ENCODE measurements around the gene ZNF324. TPM values are rescaled to one million over a fixed set of nuclear protein-coding genes. Genes with fewer than 3 reads are reported as not detected.

Gene ZNF324
- total and polyA plus RNA-seq, 11 donors, result 2.5 to 10.1 (median 5.3) TPM

DNA sequence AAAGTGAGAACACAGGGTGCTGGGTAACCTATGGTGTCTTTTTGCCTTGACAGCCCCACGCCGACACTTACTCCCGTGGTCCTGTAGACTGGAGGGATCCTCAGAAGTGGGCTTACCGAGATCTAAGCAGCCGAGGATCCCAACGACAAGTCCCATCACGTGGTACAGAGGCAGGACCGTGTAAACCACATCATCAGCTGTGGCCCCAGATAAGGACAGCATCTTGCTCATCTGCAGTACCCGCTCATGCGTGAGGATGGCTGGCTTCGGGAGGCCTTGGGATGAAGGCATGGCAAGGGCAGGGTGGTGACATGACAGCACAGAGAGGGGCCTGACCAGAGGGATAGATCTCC, 42.8 kb downstream of the ZNF324 start:
- H3K36me3 ChIP-seq, result peaks cover 0 to 8% (median 0%) of the 10 kb centered on the region in 9 donors
- no peak overlapping the region for H3K27ac ChIP-seq
- no peak for TF ChIP-seq POLR2A (IDR thresholded peaks at IDR 0.05)
- TF ChIP-seq, protein P1, sequence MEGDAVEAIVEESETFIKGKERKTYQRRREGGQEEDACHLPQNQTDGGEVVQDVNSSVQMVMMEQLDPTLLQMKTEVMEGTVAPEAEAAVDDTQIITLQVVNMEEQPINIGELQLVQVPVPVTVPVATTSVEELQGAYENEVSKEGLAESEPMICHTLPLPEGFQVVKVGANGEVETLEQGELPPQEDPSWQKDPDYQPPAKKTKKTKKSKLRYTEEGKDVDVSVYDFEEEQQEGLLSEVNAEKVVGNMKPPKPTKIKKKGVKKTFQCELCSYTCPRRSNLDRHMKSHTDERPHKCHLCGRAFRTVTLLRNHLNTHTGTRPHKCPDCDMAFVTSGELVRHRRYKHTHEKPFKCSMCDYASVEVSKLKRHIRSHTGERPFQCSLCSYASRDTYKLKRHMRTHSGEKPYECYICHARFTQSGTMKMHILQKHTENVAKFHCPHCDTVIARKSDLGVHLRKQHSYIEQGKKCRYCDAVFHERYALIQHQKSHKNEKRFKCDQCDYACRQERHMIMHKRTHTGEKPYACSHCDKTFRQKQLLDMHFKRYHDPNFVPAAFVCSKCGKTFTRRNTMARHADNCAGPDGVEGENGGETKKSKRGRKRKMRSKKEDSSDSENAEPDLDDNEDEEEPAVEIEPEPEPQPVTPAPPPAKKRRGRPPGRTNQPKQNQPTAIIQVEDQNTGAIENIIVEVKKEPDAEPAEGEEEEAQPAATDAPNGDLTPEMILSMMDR (IDR thresholded peaks at IDR 0.05), result no peak
- ATAC-seq, result no peak
- 82 to 93% (median 87%) methylated on average over 11 of the region's 11 CpGs for WGBS, 4 donors
- no peak overlapping the region for H3K4me3 ChIP-seq
- H3K9me3 ChIP-seq, result no peaks in the 10 kb centered on the region
- intact Hi-C loops (cut with DNase I), result loop anchor here in 1 of 10 donors (5.0 kb wide), 1 partner anchor 292 kb away; no protein-coding TSS in a partner anchor
- no peak for DNase-seq
- no peaks in the 10 kb centered on the region for H3K27me3 ChIP-seq
- H3K4me1 ChIP-seq, result peaks cover 0 to 14% (median 7%) of the 10 kb centered on the region in 12 donors

DNA sequence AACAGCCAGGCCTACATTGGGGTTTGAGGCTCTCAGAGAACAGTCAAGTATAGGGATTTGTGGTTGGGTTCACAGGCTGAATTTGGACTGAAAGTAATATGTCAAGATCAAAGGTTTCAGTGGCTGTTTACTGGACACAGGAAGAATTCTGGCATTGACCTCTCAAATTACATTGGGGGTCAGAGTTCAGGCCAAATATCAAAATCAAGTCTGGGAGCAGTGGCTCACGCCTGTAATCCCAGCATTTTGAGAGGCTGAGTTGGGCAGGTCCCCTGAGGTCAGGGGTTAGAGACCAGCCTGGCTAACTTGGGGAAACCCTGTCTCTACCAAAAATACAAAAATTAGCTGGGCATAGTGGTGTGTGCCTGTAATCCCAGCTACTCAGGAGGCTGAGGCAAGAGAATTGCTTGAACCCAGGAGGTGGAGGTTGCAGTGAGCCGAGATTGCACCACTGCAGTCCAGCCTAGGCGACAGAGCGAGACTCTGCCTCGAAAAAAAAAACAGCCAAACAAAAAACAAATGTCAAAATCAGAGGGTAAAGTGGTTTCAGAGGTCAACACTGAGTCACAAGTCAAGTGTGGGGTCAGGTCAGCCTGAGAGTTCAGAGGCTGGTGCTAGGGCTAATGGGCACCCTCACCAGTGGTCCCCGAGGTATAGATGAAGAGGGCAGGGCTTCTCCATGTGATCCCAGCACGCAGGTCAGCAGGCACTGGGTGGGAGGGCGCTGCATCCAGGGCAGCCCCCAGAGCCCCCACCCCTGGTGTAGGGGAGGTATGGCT, 43.4 kb downstream of the ZNF324 start:
- H3K27ac ChIP-seq, result no peak overlapping the region
- H3K4me1 ChIP-seq, result peaks cover 0 to 20% (median 9%) of the 10 kb centered on the region in 12 donors
- WGBS, 4 donors, result 86 to 87% (median 86%) methylated on average over 8 of the region's 8 CpGs
- H3K9me3 ChIP-seq, result no peaks in the 10 kb centered on the region
- H3K36me3 ChIP-seq, result peaks cover 0 to 10% (median 0%) of the 10 kb centered on the region in 9 donors
- H3K27me3 ChIP-seq, result no peaks in the 10 kb centered on the region
- intact Hi-C loops (cut with DNase I), result loop anchor here in 1 of 10 donors (5.0 kb wide), 1 partner anchor 293 kb away; no protein-coding TSS in a partner anchor
- TF ChIP-seq POLR2A (IDR thresholded peaks at IDR 0.05), result no peak
- TF ChIP-seq, protein P1 (IDR thresholded peaks at IDR 0.05), result no peak
- ATAC-seq (no peak), DNase-seq (no peak)
- H3K4me3 ChIP-seq, result no peak overlapping the region

GRCh38 chr19:58511353-58512208, 44.7 kb downstream of the ZNF324 start, which contains the start of gene SLC27A5:
SLC27A5 (minus strand) TSS chr19:58511992; CDS start chr19:58511955, 37 bp downstream.
- H3K27me3 ChIP-seq, result no peaks in the 10 kb centered on the region
- H3K9me3 ChIP-seq, result no peaks in the 10 kb centered on the region
- 88 to 92% (median 90%) methylated on average over 4 to 25 of the region's 25 CpGs for WGBS, 4 donors
- no peak within 1 kb of the TSS for H3K27ac ChIP-seq
- no peak for TF ChIP-seq POLR2A (IDR thresholded peaks at IDR 0.05)
- TF ChIP-seq, protein P1 (IDR thresholded peaks at IDR 0.05), result no peak
- intact Hi-C loops (cut with DNase I), result loop anchor here in 1 of 10 donors (5.0 kb wide), 1 partner anchor 294 kb away; no protein-coding TSS in a partner anchor
- DNase-seq, result no peak
- ATAC-seq, result no peak
- peaks cover 0 to 32% (median 17%) of the 10 kb centered on the region in 12 donors for H3K4me1 ChIP-seq
- no peak within 1 kb of the TSS for H3K4me3 ChIP-seq
- peaks cover 0 to 22% (median 10%) of the 10 kb centered on the region in 9 donors for H3K36me3 ChIP-seq
